Stimulated activated CD8-positive, alpha-beta memory T cell treated with anti-CD3 and anti-CD28 coated beads, Interleukin-7, amount 100 ng/mL, for 24 hours (primary cell): Measurements from ENCODE around the gene B4GAT1.
A peak's percentile ranks its signal among the peaks of the same experiment; 100 is the strongest.
"Not testable (repeated sequence)": the region's sequence is repeated elsewhere in the genome, so short reads cannot be mapped to it uniquely, and the experiment has no call there.

Source experiments
- DNase-seq: peaks from one replicate; pipeline ENCODE4 v3.0.0-alpha.2; 2020; ENCODE audit warnings: low read depth

B4GAT1 gene

DNA sequence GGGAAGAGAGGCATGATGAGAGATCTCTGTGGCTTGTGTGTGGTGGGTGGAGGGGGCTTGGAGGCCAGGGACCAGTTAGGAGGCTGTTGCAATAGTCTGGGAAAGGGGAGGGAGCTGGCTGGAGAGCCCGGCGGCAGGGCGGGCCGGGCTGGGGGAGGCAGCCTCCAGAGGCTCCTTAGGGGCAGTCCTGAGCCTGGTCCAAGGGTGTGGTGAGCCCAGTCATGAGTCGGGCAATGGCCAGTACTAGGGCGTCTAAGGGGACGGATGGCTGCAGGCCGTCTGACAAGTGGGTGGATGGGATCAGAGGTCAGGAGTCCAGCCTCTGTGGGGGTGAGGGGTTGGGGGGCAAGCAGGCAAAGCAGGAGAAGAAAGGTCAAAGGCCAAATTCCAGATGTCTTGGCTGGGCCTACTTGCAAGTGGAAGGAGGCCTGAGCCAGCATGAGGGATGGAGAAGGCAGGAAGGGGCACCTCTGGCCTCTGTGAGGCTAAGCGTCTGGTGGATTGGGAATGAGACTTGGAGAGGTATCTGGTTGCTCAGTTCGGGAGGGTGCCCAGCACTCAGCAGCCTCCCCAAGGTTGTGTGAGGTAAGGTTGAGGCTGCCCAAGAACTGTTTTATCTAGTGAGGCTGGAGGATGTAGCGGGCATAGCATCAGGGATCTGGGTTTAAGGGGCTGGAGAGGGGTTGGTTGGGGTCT lies 24.5 kb downstream of the B4GAT1 start:
- DNase-seq = no peak

DNA sequence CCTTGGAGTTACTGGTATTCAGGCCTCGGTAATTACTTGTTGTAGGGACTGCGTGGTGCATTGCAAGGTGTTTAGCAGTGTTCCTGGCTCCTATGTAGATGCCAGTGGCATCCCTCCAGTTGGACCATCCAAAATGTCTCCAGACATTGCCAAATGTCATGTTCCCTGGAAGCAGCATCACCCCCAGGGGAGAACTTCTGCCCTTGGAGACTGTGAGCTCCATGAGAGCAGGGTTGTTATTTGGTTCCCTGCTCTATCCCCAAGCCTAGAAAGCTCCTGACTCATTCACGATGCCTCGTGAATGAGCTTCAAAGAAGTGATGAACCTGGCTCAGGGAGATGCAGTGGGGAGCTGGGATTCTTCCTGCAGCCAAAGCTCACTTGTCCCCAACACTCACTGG lies 25.8 kb downstream of the B4GAT1 start:
- no peak for DNase-seq

DNA sequence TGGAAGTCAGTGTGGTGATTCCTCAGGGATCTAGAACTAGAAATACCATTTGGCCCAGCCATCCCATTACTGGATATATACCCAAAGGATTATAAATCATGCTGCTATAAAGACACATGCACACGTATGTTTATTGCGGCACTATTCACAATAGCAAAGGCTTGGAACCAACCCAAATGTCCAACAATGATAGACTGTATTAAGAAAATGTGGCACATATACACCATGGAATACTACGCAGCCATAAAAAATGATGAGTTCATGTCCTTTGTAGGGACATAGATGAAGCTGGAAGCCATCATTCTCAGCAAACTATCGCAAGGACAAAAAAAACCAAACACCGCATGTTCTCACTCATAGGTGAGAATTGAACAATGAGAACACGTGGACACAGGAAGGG lies 26.7 kb downstream of the B4GAT1 start:
- DNase-seq = not testable (repeated sequence)

DNA sequence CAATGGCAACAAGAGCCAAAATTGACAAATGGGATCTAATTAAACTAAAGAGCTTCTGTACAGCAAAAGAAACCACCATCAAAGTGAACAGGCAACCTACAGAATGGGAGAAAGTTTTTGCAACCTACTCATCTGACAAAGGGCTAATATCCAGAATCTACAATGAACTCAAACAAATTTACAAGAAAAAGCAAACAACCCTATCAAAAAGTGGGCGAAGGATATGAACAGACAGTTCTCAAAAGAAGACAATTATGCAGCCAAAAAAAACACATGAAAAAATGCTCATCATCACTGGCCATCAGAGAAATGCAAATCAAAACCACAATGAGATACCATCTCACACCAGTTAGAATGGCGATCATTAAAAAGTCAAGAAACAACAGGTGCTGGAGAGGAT lies 27.1 kb downstream of the B4GAT1 start:
- not testable (repeated sequence) for DNase-seq

DNA sequence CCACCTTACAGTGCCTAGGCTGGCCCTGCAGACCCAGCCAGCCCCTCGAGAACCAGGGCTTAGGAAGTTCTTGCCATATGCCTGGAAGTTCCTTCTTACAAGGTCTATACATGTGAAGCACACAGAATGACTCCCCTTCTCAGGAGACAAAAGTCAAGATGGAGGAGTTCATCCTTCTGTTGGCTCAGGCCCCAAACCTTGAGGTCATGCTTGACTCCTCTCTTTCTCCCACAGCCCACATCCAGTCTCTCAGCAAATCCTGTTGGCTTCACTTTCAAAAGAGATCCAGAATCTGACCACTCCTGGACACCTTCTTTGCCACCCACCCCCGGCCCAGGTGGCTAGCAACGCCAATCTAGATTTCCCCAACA lies 28.8 kb downstream of the B4GAT1 start:
- no peak for DNase-seq

DNA sequence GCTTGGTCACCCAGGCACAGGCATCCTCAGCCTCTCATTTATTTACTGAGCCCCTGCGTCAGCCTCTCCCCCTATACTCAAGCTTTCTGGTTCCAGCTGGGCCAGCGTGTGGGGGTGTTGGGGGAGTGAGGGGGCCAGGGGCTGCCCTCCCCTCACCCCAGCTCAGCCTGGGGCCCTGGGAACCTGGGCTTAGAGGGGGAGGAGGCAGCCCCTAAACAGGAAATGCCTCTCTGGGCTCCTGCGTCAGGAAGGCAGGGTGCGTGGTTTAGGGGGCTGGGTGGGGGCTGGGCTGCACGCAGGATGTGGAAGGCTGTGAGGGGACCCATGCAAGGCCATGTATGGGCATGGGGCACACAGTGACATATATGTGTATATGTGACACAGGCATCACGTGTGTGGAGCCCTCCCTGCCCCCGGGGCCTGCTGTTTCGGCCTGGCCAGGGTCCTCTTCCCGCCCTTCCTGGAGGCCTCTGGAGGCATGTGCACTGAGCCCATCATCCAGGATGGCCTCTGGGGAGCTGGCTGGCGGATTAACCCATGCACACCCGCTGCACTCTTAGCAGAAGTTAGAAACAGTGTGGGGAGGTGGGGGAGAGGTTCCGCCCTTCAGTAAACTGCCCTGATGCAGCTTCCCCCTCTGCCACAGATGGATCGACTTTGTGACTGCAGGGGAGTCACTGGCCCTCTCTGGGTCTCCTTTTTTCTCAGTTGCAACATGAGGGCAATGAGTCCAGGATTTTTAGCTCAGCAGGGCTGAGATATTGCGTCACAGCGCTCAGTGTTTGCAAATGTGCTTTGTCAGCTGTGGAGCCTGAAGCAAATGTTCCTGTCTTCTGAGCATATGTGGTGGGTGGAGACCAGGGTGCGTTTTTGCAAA lies 29.5 kb downstream of the B4GAT1 start:
- DNase-seq = peak; percentile 34

DNA sequence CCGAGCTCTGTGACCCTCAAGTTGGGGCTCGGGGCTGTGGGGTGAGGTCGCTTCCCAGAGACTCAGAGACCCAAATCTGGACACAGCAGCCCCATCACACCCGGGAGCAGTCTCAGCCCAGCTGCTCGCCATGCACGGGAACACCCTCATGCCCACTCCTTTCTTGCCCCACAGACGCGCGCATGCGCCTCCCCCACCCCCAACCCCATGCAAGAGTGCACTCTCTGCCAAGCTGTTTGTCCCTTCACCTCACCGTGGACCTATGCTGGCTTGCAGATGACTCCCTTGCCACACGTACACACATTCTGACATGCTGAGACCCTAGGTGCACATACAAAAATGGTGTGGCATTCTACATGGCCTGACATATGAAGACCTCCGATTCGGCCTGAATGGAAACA lies 30.1 kb downstream of the B4GAT1 start:
- DNase-seq = no peak

DNA sequence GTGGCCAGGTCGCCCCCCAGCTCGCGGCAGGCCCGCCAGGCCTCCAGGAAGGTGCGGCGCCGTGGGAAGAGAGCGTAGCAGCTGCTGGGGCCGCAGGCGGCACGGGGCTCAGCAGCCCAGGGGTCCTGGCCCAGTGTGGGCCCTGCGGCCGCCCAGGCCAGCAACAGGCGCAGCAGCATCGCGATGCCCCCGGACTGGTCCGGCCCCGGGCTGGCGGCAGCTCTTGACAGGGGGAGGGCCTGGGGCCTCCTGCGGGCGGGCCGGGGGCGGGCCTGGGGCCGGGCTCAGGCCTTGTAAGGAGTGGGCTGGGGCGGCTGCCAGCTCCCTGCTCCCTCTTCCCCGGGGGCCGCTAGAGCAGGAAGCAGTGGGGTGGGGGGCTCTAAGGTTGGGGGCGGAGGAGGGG lies 30.6 kb downstream of the B4GAT1 start, which contains the start of gene CD248:
Gene CD248, minus strand, starts transcription at position 196 of the 403 bp plus-strand sequence. Its CDS starts 17 bp downstream, at position 179.
- DNase-seq = no peak

DNA sequence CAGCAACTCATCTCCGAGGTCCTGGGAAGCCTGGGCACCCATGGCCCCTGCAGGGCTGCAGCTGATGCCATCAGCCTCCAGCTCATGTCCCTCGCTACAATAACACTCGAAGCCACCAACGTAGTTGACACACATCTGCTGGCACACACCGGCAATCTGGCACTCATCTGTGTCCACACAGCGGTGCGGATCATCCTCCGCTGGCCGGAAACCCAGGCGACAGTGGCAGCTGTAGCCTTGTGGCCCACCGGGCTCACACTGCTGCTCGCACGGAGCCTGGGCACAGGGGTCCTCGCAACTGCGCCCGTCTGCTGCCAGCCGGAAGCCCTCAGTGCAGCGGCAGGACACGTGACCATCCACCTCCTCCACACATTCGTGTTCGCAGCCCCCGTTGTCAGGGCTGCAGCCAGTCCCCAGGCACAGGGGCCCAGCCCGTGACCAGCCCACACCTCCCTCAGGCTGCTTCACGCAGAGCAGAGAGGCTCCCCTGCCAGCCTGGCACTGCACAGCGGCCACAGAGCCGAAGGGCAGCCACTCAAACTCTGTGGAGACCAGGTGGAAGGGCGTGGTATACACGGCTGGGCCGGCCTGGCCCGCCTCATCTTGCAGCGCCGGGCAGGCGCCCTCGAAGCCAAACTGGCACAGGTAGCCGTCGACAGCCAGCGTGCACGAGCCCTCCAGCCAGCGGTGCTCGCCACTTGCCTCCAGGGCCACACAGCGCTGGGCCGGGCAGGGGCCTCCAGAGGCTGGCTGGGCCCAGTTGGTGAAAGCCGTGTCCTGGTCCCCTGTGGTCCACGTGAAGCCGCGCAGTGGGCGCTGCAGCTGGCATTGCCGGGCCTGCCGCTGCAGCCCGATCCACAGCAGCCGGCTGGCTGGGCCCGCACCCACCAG lies 31.3 kb downstream of the B4GAT1 start:
- DNase-seq = no peak

DNA sequence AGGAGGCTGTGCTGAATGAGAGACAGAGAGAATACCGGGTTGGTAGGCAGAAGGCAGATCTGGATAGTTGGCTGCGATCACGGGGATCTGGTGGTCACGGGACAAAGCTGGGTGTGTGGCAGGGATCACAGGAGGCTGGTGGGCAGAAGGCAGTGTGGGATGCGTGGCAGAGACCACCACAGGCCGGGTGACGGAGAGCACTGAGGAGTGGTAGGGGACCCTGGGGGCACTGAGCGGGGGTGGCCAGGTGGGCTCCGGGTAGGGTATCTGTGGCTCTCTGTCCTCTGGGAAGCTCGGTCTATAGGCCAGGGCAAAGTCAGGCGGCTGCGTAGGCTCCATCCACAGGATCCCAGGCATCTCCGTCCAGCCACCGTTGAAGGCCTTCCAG lies 31.9 kb downstream of the B4GAT1 start:
- DNase-seq = no peak

DNA sequence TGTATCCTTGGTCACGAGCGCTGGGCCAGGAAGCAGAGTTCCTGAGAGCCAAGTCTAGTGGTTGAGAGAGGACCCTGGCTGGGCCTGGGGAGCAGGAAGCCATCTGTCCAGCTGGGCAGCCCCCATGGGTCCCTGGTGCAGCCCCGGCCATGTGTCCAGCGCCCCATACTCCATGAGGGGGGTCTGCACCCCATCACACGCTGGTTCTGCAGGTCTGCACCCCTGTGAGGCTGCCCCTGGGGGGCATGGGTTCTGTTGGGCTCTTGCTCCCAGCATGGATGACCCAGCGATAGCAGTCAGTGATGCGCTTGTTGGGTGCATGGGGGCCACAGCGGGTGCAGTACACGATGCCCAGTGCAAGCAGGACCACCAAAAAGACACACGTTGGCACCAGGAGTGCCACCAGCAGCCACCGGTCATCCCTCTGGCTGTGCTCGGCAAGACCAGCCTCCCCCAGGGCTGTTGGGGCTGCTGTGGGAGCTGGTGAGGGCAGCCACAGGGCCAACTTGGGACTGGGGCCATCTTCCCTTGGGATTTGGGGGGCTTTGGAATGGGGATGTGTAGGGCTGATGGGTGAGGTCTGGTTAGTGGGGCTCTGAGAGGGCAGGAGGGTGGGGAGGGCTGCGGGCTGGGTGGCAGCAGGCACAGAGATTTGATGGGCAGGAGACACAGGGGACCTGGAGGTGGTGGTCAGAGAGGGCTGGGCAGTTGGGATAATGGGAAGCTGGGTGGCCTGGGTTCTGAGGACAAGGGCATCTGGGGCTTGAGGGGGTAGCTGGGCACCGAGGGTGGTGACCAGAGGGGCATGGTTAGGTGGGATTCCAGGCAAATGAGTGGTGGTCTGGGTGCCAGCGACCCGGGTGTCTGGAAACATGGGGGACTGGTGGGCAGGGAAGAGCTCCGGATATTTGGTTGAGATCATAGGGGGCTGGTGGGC lies 32.6 kb downstream of the B4GAT1 start:
- DNase-seq = no peak

DNA sequence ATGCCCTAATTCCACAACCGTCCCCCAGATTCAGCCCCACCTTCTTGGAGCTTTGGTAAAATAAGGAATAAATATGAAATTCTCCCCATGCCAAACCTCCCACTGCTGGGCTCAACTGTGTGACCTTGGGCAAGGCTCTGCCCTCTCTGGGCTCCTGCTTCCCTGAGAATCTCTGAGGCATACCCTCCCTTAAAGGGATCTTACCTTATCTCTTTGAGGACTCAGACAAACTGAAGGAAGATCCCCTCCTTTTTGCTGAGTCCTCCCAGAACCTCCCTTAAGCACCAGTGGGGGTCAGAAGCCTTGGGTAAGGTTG lies 33.3 kb downstream of the B4GAT1 start:
- DNase-seq = no peak

DNA sequence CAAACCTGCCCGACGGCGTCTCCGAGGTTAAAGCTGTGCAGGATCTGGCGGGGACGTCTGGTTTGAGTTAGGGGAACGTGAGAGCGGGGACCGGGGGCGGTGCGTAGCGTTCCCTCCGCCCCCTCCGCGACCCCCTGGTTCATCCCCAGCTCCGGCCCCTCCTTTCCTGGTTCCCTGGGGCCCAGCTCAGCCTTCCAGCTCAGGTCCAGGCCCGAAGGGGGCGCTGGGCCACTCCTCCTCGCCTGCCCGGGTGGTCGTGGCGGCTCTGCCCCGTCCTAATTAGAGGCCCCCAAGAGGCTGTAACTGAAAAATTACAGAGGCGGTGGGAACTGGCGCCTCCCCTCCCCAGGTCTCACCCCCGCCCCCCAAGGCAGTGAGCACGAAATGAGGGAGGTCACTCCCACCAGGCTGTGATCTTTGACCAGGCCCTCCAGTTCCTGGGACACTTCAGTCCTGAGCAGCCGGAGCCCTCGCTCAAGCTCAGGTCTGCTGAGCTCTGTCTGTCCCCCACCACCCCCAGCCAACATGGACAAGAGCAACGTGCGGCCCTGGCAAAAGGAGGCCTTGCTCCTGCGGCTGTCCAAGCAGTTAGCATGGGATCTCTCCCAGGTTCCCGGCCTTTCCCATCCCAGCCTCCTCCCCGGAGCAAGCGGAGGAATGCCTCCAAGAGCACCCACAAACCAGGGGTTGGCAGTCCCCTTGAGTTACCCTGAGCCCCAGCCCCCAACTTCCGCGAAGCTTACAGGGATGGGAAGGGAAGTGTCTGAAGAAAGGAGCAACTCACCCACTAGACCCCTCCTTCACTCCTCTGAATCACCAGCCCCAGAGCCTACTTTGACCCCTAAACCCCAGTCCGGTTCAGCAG lies 33.9 kb downstream of the B4GAT1 start:
- no peak for DNase-seq

DNA sequence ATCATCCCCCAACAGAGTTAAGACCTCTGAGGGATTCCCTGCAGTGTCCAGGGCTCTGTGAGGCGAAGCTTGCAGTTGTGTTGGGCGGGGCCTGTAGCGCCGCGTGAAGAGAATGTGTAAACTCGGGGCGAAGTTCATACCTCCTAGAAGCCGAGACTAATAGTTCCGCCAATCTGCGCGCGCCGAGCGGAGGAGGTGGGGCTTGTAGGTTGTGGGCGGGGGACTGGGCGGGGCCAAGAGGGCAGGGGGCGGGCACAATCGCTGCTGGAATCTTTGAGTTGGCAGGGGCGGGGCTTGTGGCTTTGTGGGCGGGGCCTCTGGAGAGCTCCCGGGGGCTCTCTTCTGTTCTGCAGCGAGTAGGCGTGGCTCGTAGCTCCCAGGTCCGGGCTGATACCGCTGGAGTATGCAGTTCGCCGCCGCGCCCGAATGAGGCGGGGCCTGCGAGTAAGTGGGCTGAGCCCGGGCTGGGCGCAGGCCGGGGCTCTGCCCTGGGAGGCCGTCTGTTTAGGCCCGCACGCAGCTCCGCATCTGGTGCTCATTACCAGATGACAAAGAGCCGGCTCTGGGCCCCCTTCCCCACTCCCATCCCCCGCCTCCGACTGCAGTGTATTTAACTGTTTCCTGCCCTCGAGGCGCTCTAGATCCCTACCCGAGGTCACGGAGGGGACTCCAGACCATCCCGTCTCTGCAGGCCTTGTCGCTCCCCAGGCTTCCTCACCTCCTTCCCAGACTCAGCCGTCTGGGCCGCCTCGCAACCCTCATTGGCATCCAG lies 34.7 kb downstream of the B4GAT1 start:
- DNase-seq = peak; percentile 95

DNA sequence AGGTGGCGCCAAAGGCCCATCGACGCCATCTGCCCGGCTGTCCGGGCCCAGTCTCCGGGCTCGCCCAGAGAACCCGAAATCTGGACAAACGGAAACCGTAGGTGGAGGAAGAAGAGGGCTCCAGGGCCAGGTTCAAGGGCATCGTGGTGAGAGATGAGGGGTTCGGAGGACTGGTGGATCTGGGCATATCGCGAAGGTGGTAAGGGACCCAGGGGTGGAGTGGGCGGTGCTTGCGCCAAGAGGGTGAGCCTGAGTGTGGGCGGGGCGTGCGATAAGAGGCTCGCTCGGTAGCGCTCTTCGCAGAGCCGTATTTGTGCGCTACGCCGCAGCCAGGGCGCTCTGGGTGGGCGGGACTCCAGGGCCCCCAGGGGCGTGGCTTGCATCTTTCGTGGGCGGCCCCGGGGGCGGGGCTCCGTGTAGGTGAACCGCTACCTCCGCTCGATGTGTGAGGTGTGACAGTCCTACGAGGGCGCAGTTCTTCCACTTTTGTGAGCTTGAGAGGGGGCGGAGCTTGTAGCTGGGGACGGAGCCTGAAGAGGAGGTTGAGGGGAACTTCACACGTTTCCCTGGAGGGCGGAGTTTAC lies 35.4 kb downstream of the B4GAT1 start:
- DNase-seq = peak; percentile 92

DNA sequence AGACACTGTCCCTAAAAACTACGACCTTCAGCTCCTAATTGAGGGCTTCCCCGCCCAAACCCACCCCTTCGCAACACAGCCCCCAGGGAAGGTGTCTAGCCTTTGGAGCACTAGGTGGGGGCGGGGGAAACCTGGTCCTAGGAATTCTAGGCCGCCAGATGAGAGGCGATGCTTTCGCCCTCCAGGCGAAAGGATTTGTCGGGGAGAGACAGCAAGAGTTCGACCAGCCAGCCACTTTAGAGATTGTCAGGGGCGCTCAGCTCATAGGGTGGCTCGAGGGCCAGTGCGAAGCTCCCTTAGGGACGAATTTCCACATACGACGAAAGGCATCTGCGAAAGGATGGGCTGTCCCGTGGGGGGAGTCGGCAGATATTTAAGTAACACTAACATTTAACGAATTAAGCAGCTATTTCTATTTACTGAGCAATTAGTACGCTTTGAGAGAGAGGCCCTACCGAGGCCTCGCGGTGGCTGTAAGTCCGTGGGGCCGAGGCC lies 35.9 kb downstream of the B4GAT1 start:
- no peak for DNase-seq

DNA sequence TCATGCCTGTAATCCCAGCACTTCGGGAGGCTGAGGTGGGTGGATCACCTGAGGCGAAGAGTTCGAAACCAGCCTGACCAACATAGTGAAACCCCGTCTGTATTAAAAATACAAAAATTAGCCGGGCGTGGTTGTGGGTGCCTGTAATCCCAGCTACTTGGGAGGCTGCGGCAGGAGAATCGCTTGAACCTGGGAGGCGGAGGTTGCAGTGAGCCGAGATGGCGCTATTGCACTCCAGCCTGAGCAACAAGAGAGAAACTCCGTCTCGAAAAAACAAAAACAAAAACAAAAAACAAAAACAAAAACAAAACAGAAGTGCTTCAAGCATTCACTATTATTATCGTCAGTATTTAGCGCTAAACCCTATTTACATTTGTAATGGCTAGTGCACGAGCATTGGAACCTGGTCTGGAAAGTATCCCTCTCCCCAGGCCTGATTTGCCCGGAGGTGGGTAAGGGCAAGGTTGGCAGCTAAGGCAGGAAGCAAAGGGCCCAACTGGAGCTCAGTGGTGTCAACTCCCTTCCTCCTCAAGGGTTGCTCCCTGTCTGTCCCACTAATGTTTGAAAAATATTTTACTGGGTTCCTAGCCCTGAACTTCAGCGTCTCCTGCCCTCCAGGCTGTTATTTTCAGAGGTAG lies 36.5 kb downstream of the B4GAT1 start:
- DNase-seq = not testable (repeated sequence)

DNA sequence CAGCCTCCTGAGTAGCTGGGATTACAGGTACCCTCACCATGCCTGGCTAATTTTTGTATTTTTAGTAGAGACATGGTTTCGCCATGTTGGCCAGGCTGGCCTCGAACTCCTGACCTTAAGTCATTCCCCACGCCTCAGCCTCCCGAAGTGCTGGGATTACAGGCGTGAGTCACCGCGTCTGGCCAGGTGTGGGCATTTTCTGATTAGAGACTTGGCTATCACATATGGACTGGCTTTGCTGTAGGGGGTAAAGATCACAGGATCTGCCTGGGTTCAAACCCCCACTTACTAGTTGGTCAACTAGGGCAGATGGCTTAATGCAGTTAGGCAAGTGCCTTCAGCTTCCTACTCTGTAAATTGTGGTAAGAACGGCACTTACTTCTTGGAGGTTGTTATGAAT lies 37.1 kb downstream of the B4GAT1 start:
- DNase-seq = no peak

DNA sequence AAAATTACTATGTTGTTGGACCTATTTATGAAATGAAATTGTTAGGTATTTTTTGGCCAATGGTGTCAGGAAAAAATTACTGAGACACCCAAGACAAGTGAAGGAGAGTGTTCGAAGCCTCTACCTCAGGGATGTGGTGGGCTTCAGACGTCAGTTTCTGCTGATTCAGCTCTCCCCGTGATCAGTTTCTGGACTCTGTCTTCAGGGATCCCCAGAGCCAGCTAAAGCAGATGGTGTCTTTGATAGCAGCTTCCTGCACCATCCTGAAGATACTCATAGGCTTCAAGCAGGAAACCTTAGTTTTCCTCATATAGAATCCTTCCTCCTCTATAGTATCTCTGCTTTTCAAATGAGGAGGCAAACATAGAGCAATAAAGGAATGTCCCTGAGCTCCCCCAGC lies 38.0 kb downstream of the B4GAT1 start:
- DNase-seq = no peak
